Lung (tissue), 12 donors: ENCODE results near the gene SUPT3H. TPM values are rescaled to one million over a fixed set of nuclear protein-coding genes. Genes with fewer than 3 reads are reported as not detected.

Source experiments
- ATAC-seq: fragments of 200-7000 bp; cut with Tn5 transposase; one replicate; pipeline ENCODE4 v1.9.1; 2020; ENCODE audit warnings: moderate number of reproducible peaks; ENCODE audit not compliant: insufficient read depth, low FRiP score
- DNase-seq, 3 donors: peaks; one replicate each; pipeline ENCODE4 v3.0.0-alpha.2; 2013 to 2017
- H3K27ac ChIP-seq, 2 donors: one replicate each; pipeline ENCODE4 v1.5.1; 2013; ENCODE audit warnings: mild to moderate bottlenecking in 2 of 2, moderate library complexity in 2 of 2, control low read depth in 1 of 2, inconsistent platforms in 1 of 2, low read depth in 1 of 2, low read length in 1 of 2
- H3K27me3 ChIP-seq, 3 donors: one replicate each; pipeline ENCODE4 v1.5.1; 2013; ENCODE audit warnings: low read length in 2 of 3; ENCODE audit not compliant: control insufficient read depth in 3 of 3, insufficient read depth in 3 of 3
- H3K36me3 ChIP-seq, 4 donors: one replicate each; pipeline ENCODE4 v1.5.1; 2013; ENCODE audit warnings: low read length in 4 of 4, mild to moderate bottlenecking in 1 of 4, moderate library complexity in 1 of 4; ENCODE audit not compliant: control insufficient read depth in 4 of 4, insufficient read depth in 4 of 4
- H3K4me1 ChIP-seq, 5 donors: one replicate each; pipeline ENCODE4 v1.5.1; 2013; ENCODE audit warnings: low read length in 5 of 5, mild to moderate bottlenecking in 2 of 5, moderate library complexity in 1 of 5; ENCODE audit not compliant: control insufficient read depth in 5 of 5, insufficient read depth in 5 of 5
- H3K4me3 ChIP-seq: one replicate; pipeline ENCODE4 v1.5.1; 2013; ENCODE audit warnings: mild to moderate bottlenecking, control low read depth, moderate library complexity
- H3K9ac ChIP-seq, 2 donors: one replicate each; pipeline ENCODE4 v1.5.1; 2013; ENCODE audit warnings: low read length in 2 of 2, control low read depth in 1 of 2; ENCODE audit not compliant: insufficient read depth in 1 of 2
- H3K9me3 ChIP-seq, 4 donors: one replicate each; pipeline ENCODE4 v1.5.1; 2013; ENCODE audit warnings: low read length in 3 of 4, mild to moderate bottlenecking in 1 of 4, moderate library complexity in 1 of 4; ENCODE audit not compliant: control insufficient read depth in 4 of 4, insufficient read depth in 3 of 4
- WGBS, 2 donors: extraction: QIAGEN DNeasy Blood & Tissue Kit; methylation state at CpG; one replicate each; pipeline ENCODE4 v1.1.7; 2013; 5-methylcytosine and 5-hydroxymethylcytosine counted together
- polyA plus RNA-seq, 2 donors: library from polyadenylated mRNA; stranded (reverse); fragments of 200-250 nt; gene quantifications; one replicate each; pipeline ENCODE4 v1.2.1, GENCODE V29; 2013
- total RNA-seq, 2 donors: library from RNA; depleted of rRNA in 1 of 2; stranded (reverse); fragments of >200 nt in 1 of 2; gene quantifications; one replicate each; pipeline ENCODE4 v1.2.1, GENCODE V29; 2014 to 2021
- TF ChIP-seq, protein P1 (sequence below): IDR thresholded peaks from 2 replicates; pipeline ENCODE4 v1.5.1; 2012; ENCODE audit warnings: mild to moderate bottlenecking; ENCODE audit errors: control extremely low read depth, extremely low read depth
- donor health status: control.
- donor health status: control.
- donor health status: Bipolar disorder and iron deficiency.
- donor health status: healthy.
- donor health status: DM: yes; HTN: yes; CAD: no.

The SUPT3H gene
- total and polyA plus RNA-seq, 4 donors, result 5.2 to 17.4 (median 8.2) TPM

DNA sequence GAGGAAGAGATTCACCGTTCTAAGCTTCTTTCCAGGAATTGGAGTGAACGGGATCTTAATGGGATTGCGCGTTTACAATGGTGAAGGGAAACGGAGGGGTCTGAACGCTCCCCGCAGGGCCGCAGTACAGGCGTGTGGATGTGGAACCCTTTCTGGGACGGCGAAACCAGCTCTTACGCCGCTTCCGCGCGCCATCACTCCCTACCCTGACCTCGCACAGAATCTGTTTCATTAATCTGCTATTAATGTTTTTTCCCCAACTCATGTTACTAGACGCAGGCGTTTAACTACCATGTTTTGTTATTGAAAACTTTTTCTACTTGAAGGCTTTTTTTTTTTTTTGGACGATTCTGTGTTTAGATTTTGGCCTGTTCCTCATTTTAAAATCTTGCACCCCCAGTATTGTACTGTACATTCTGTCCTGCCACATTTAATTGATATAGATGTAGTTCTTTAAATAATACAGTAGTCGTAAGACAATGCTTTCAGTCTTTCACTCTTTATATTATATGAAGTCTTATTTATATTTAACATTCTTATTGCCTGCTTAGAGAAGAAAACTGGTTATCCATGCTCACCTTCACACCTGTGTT lies 696 bp upstream of the SUPT3H start:
- TF ChIP-seq, protein P1, sequence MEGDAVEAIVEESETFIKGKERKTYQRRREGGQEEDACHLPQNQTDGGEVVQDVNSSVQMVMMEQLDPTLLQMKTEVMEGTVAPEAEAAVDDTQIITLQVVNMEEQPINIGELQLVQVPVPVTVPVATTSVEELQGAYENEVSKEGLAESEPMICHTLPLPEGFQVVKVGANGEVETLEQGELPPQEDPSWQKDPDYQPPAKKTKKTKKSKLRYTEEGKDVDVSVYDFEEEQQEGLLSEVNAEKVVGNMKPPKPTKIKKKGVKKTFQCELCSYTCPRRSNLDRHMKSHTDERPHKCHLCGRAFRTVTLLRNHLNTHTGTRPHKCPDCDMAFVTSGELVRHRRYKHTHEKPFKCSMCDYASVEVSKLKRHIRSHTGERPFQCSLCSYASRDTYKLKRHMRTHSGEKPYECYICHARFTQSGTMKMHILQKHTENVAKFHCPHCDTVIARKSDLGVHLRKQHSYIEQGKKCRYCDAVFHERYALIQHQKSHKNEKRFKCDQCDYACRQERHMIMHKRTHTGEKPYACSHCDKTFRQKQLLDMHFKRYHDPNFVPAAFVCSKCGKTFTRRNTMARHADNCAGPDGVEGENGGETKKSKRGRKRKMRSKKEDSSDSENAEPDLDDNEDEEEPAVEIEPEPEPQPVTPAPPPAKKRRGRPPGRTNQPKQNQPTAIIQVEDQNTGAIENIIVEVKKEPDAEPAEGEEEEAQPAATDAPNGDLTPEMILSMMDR, result no peak
- DNase-seq (no peak), ATAC-seq (peak; percentile 5)
- Histone ChIP-seq H3K27me3 (no peaks in the 10 kb centered on the region), H3K4me1 (peaks cover 0 to 16% (median 0%) of the 10 kb centered on the region in 5 donors), H3K27ac (peak overlapping the region; percentile 69 to 97), H3K4me3 (peak overlapping the region; percentile 68), H3K9ac (peak overlapping the region; percentile 97 to 98), H3K9me3 (no peaks in the 10 kb centered on the region), H3K36me3 (no peaks in the 10 kb centered on the region)
- WGBS, 2 donors, result 1% methylated on average over 21 of the region's 21 CpGs

- peak overlapping the region; percentile 69 to 97 for H3K27ac ChIP-seq
- H3K9me3 ChIP-seq, result no peaks in the 10 kb centered on the region
- peaks cover 0 to 16% (median 0%) of the 10 kb centered on the region in 5 donors for H3K4me1 ChIP-seq
- WGBS, 2 donors, result 0 to 1% methylated on average over 21 of the region's 21 CpGs
- DNase-seq (peak in 1 of 3 donors; percentile 53), ATAC-seq (no peak)
- H3K27me3 ChIP-seq, result no peaks in the 10 kb centered on the region
- no peaks in the 10 kb centered on the region for H3K36me3 ChIP-seq
- H3K9ac ChIP-seq, result peak overlapping the region; percentile 58 to 97
- H3K4me3 ChIP-seq, result peak overlapping the region; percentile 68
- TF ChIP-seq, protein P1, result no peak
Measured at GRCh38 chr6:45377043-45377553, 636 bp downstream of the SUPT3H start.

- peak overlapping the region; percentile 68 for H3K4me3 ChIP-seq
- peak overlapping the region in 1 of 2 donors; percentile 69 for H3K27ac ChIP-seq
- no peaks in the 10 kb centered on the region for H3K36me3 ChIP-seq
- DNase-seq (peak in 2 of 3 donors; percentile 61 to 63), ATAC-seq (no peak)
- peaks cover 0 to 22% (median 3%) of the 10 kb centered on the region in 5 donors for H3K4me1 ChIP-seq
- H3K9me3 ChIP-seq, result no peaks in the 10 kb centered on the region
- no peaks in the 10 kb centered on the region for H3K27me3 ChIP-seq
- H3K9ac ChIP-seq, result peak overlapping the region; percentile 58 to 97
- WGBS, 2 donors, result 31 to 45% methylated on average over 11 of the region's 11 CpGs
- TF ChIP-seq, protein P1, result no peak
Measured at GRCh38 chr6:45376310-45377042, 1.3 kb downstream of the SUPT3H start.
